ENCODE results near the gene KCNQ5.

Gene KCNQ5

GRCh38 chr6:72647489-72647888 is 25.6 kb downstream of the KCNQ5 start:
- Histone ChIP-seq H3K4me3 (ENCODE audit: low read length) (no peak overlapping the region), H3K27me3 (ENCODE audit: insufficient read depth, low read length) (peaks cover under 1% of the 10 kb centered on the region), H3K9me3 (ENCODE audit: low read length) (no peaks in the 10 kb centered on the region), H3K36me3 (ENCODE audit: insufficient read depth, low read length) (no peaks in the 10 kb centered on the region), H2AFZ (ENCODE audit: low read depth, low read length) (no peak overlapping the region), H3K4me1 (ENCODE audit: insufficient read depth, low read length) (no peaks in the 10 kb centered on the region)

GRCh38 chr6:72649032-72649984 is 27.4 kb downstream of the KCNQ5 start:
- Histone ChIP-seq H3K9me3 (ENCODE audit: low read length) (no peaks in the 10 kb centered on the region), H3K36me3 (ENCODE audit: insufficient read depth, low read length) (no peaks in the 10 kb centered on the region), H2AFZ (ENCODE audit: low read depth, low read length) (no peak overlapping the region), H3K4me1 (ENCODE audit: insufficient read depth, low read length) (no peaks in the 10 kb centered on the region), H3K4me3 (ENCODE audit: low read length) (no peak overlapping the region), H3K27me3 (ENCODE audit: insufficient read depth, low read length) (peaks cover 2% of the 10 kb centered on the region)

GRCh38 chr6:72650081-72650745 is 28.3 kb downstream of the KCNQ5 start:
- no peak overlapping the region for H3K4me3 ChIP-seq (ENCODE audit: low read length)
- no peak overlapping the region for H2AFZ ChIP-seq (ENCODE audit: low read depth, low read length)
- no peaks in the 10 kb centered on the region for H3K9me3 ChIP-seq (ENCODE audit: low read length)
- H3K4me1 ChIP-seq (ENCODE audit: insufficient read depth, low read length): no peaks in the 10 kb centered on the region
- peaks cover 2% of the 10 kb centered on the region for H3K27me3 ChIP-seq (ENCODE audit: insufficient read depth, low read length)
- no peaks in the 10 kb centered on the region for H3K36me3 ChIP-seq (ENCODE audit: insufficient read depth, low read length)

- Histone ChIP-seq H3K4me3 (ENCODE audit: low read length) (no peak overlapping the region), H3K4me1 (ENCODE audit: insufficient read depth, low read length) (no peaks in the 10 kb centered on the region), H3K36me3 (ENCODE audit: insufficient read depth, low read length) (no peaks in the 10 kb centered on the region), H3K27me3 (ENCODE audit: insufficient read depth, low read length) (peaks cover 2% of the 10 kb centered on the region), H2AFZ (ENCODE audit: low read depth, low read length) (no peak overlapping the region), H3K9me3 (ENCODE audit: low read length) (no peaks in the 10 kb centered on the region)
These were observed 29.3 kb downstream of the KCNQ5 start for GRCh38 chr6:72651174-72651573.

- H3K4me1 ChIP-seq (ENCODE audit: insufficient read depth, low read length): no peaks in the 10 kb centered on the region
- no peak overlapping the region for H3K4me3 ChIP-seq (ENCODE audit: low read length)
- H3K9me3 ChIP-seq (ENCODE audit: low read length): no peaks in the 10 kb centered on the region
- H3K36me3 ChIP-seq (ENCODE audit: insufficient read depth, low read length): no peaks in the 10 kb centered on the region
- no peak overlapping the region for H2AFZ ChIP-seq (ENCODE audit: low read depth, low read length)
- peaks cover 2% of the 10 kb centered on the region for H3K27me3 ChIP-seq (ENCODE audit: insufficient read depth, low read length)
These were observed 30.4 kb downstream of the KCNQ5 start for GRCh38 chr6:72651967-72652956.

GRCh38 chr6:72653026-72653425 is 31.2 kb downstream of the KCNQ5 start:
- no peaks in the 10 kb centered on the region for H3K9me3 ChIP-seq (ENCODE audit: low read length)
- no peaks in the 10 kb centered on the region for H3K36me3 ChIP-seq (ENCODE audit: insufficient read depth, low read length)
- no peaks in the 10 kb centered on the region for H3K4me1 ChIP-seq (ENCODE audit: insufficient read depth, low read length)
- no peak overlapping the region for H2AFZ ChIP-seq (ENCODE audit: low read depth, low read length)
- no peak overlapping the region for H3K4me3 ChIP-seq (ENCODE audit: low read length)
- H3K27me3 ChIP-seq (ENCODE audit: insufficient read depth, low read length): peaks cover 2% of the 10 kb centered on the region

GRCh38 chr6:72654071-72654621 is 32.3 kb downstream of the KCNQ5 start:
- H3K36me3 ChIP-seq (ENCODE audit: insufficient read depth, low read length): no peaks in the 10 kb centered on the region
- H3K9me3 ChIP-seq (ENCODE audit: low read length): no peaks in the 10 kb centered on the region
- H3K4me3 ChIP-seq (ENCODE audit: low read length): no peak overlapping the region
- H3K27me3 ChIP-seq (ENCODE audit: insufficient read depth, low read length): peaks cover 2% of the 10 kb centered on the region
- H2AFZ ChIP-seq (ENCODE audit: low read depth, low read length): no peak overlapping the region
- H3K4me1 ChIP-seq (ENCODE audit: insufficient read depth, low read length): no peaks in the 10 kb centered on the region

GRCh38 chr6:72657407-72658197 is 35.7 kb downstream of the KCNQ5 start:
- no peak overlapping the region for H2AFZ ChIP-seq (ENCODE audit: low read depth, low read length)
- H3K9me3 ChIP-seq (ENCODE audit: low read length): no peaks in the 10 kb centered on the region
- H3K36me3 ChIP-seq (ENCODE audit: insufficient read depth, low read length): no peaks in the 10 kb centered on the region
- H3K4me3 ChIP-seq (ENCODE audit: low read length): no peak overlapping the region
- no peaks in the 10 kb centered on the region for H3K4me1 ChIP-seq (ENCODE audit: insufficient read depth, low read length)
- H3K27me3 ChIP-seq (ENCODE audit: insufficient read depth, low read length): peaks cover under 1% of the 10 kb centered on the region

- H3K4me3 ChIP-seq (ENCODE audit: low read length): no peak overlapping the region
- H3K27me3 ChIP-seq (ENCODE audit: insufficient read depth, low read length): no peaks in the 10 kb centered on the region
- no peak overlapping the region for H2AFZ ChIP-seq (ENCODE audit: low read depth, low read length)
These were observed 37.9 kb downstream of the KCNQ5 start for GRCh38 chr6:72659754-72660153.

GRCh38 chr6:72661411-72661810 is 39.5 kb downstream of the KCNQ5 start:
- no peaks in the 10 kb centered on the region for H3K27me3 ChIP-seq (ENCODE audit: insufficient read depth, low read length)
- H2AFZ ChIP-seq (ENCODE audit: low read depth, low read length): no peak overlapping the region
- no peaks in the 10 kb centered on the region for H3K9me3 ChIP-seq (ENCODE audit: low read length)
- H3K36me3 ChIP-seq (ENCODE audit: insufficient read depth, low read length): no peaks in the 10 kb centered on the region
- H3K4me3 ChIP-seq (ENCODE audit: low read length): no peak overlapping the region
- no peaks in the 10 kb centered on the region for H3K4me1 ChIP-seq (ENCODE audit: insufficient read depth, low read length)

More at GRCh38 chr6:72659754-72660153, 37.9 kb downstream of the KCNQ5 start:
- H3K4me1 ChIP-seq (ENCODE audit: insufficient read depth, low read length): no peaks in the 10 kb centered on the region
- no peaks in the 10 kb centered on the region for H3K36me3 ChIP-seq (ENCODE audit: insufficient read depth, low read length)
- no peaks in the 10 kb centered on the region for H3K9me3 ChIP-seq (ENCODE audit: low read length)

GRCh38 chr6:72665599-72665998 is 43.7 kb downstream of the KCNQ5 start:
- no peaks in the 10 kb centered on the region for H3K4me1 ChIP-seq (ENCODE audit: insufficient read depth, low read length)
- no peaks in the 10 kb centered on the region for H3K36me3 ChIP-seq (ENCODE audit: insufficient read depth, low read length)
- no peak overlapping the region for H2AFZ ChIP-seq (ENCODE audit: low read depth, low read length)
- no peak overlapping the region for H3K4me3 ChIP-seq (ENCODE audit: low read length)
- no peaks in the 10 kb centered on the region for H3K9me3 ChIP-seq (ENCODE audit: low read length)
- no peaks in the 10 kb centered on the region for H3K27me3 ChIP-seq (ENCODE audit: insufficient read depth, low read length)

- Histone ChIP-seq H3K4me3 (ENCODE audit: low read length) (no peak overlapping the region), H2AFZ (ENCODE audit: low read depth, low read length) (no peak overlapping the region), H3K4me1 (ENCODE audit: insufficient read depth, low read length) (no peaks in the 10 kb centered on the region), H3K36me3 (ENCODE audit: insufficient read depth, low read length) (no peaks in the 10 kb centered on the region), H3K27me3 (ENCODE audit: insufficient read depth, low read length) (no peaks in the 10 kb centered on the region), H3K9me3 (ENCODE audit: low read length) (no peaks in the 10 kb centered on the region)
These were observed 47.5 kb downstream of the KCNQ5 start for GRCh38 chr6:72669324-72669723.

All from neuron (in vitro differentiated cells).